ENCODE data around the gene WSB1. TPM values are rescaled to one million over a fixed set of nuclear protein-coding genes. Genes with fewer than 3 reads are reported as not detected.
A peak's percentile ranks its signal among the peaks of the same experiment; 100 is the strongest.

The WSB1 gene
- total and polyA plus RNA-seq, 9 of the 15 experiments (the other 6 are each of a cell fraction or from before 2014, with no cell fraction given) = 22.8 to 229 (median 81.1) TPM

- TF ChIP-seq CREB5 (CRISPR knock-in tag; IDR thresholded peaks at IDR 0.05) = 0 out of 2 replicates have a peak, but pooled peaks have one; percentile 40
- peak; percentile 33; the same call in 1 of the 2 replicates for TF ChIP-seq ARID1B (IDR thresholded peaks at IDR 0.05)
- TF ChIP-seq FOXM1 (IDR thresholded peaks at IDR 0.05; ENCODE audit: low read depth) = peak; percentile 59
- TF ChIP-seq FOXM1 (CRISPR knock-in tag; IDR thresholded peaks at IDR 0.05; ENCODE audit: low read depth) = no peak
- no peak for TF ChIP-seq ZNF239 (CRISPR knock-in tag; IDR thresholded peaks at IDR 0.05)
- TF ChIP-seq CEBPB (tag; IDR thresholded peaks at IDR 0.05) = 0 out of 2 replicates have a peak, but pooled peaks have one; percentile 7
- TF ChIP-seq ELF1 (tag; IDR thresholded peaks at IDR 0.05) = peak; percentile 74
- no peak for TF ChIP-seq ZNF77 (CRISPR knock-in tag; IDR thresholded peaks at IDR 0.05)
- TF ChIP-seq E2F8 (IDR thresholded peaks at IDR 0.05; ENCODE audit: low read depth, partially characterized antibody) = no peak
- no peak for TF ChIP-seq HMG20A (CRISPR knock-in tag; conservative IDR thresholded peaks at IDR 0.05)
- peak; percentile 53 for TF ChIP-seq POLR2B (IDR thresholded peaks at IDR 0.05; ENCODE audit: low read depth, partially characterized antibody)
- no peak for TF ChIP-seq NCOA6 (IDR thresholded peaks at IDR 0.05)
- no peak for TF ChIP-seq HDAC8 (tag; IDR thresholded peaks at IDR 0.05)
- no peak for TF ChIP-seq ATF7 (IDR thresholded peaks at IDR 0.05)
- no peak for TF ChIP-seq HSF4 (CRISPR knock-in tag; IDR thresholded peaks at IDR 0.05; ENCODE audit: borderline replicate concordance)
- no peak for TF ChIP-seq ZNF449 (CRISPR knock-in tag; IDR thresholded peaks at IDR 0.05)
- no peak for TF ChIP-seq KAT8 (IDR thresholded peaks at IDR 0.05; ENCODE audit: low read depth)
- no peak; the same call in 1 of the 2 replicates for TF ChIP-seq MYBL2 (IDR thresholded peaks at IDR 0.05; ENCODE audit: low read depth)
- no peak for TF ChIP-seq MYBL2 (CRISPR knock-in tag; IDR thresholded peaks at IDR 0.05; ENCODE audit: borderline replicate concordance)
- no peak for TF ChIP-seq MAZ (CRISPR knock-in tag; conservative IDR thresholded peaks at IDR 0.05 in 1 of 2, IDR thresholded peaks at IDR 0.05 in 1 of 2)
- peak; percentile 75 for TF ChIP-seq POLR2AphosphoS5 (IDR thresholded peaks at IDR 0.05; ENCODE audit: control insufficient read depth, insufficient read depth, low read depth, low read length)
- TF ChIP-seq FOXK1 (CRISPR knock-in tag; IDR thresholded peaks at IDR 0.05; ENCODE audit: borderline replicate concordance) = no peak
- peak; percentile 46; the same call in 1 of the 2 replicates for TF ChIP-seq GTF2F1 (IDR thresholded peaks at IDR 0.05; ENCODE audit: low read depth, low read length)
Measured at GRCh38 chr17:27294689-27295630, 1.0 kb downstream of the WSB1 start (continued).
